Stomach smooth muscle (tissue), 2 donors: ENCODE data around the gene TPCN2.

Experiments
- H3K27ac ChIP-seq: one replicate; pipeline ENCODE4 v1.7.0; 2013; ENCODE audit warnings: mild to moderate bottlenecking, low read length, inconsistent platforms
- H3K27me3 ChIP-seq, 2 donors: one replicate each; pipeline ENCODE4 v1.7.0; 2013; ENCODE audit warnings: low read length in 2 of 2; ENCODE audit not compliant: insufficient read depth in 2 of 2, control insufficient read depth in 1 of 2
- H3K36me3 ChIP-seq, 2 donors: one replicate each; pipeline ENCODE4 v1.7.0; 2013; ENCODE audit warnings: low read length in 2 of 2; ENCODE audit not compliant: control insufficient read depth in 2 of 2, insufficient read depth in 2 of 2
- H3K4me1 ChIP-seq: one replicate; pipeline ENCODE4 v1.7.0; 2013; ENCODE audit warnings: low read length; ENCODE audit not compliant: control insufficient read depth, insufficient read depth
- H3K4me3 ChIP-seq, 2 donors: one replicate each; pipeline ENCODE4 v1.7.0; 2013; ENCODE audit warnings: low read length in 2 of 2
- H3K9ac ChIP-seq, 2 donors: one replicate each; pipeline ENCODE4 v1.7.0; 2013; ENCODE audit warnings: low read length in 2 of 2, mild to moderate bottlenecking in 1 of 2
- H3K9me3 ChIP-seq, 2 donors: one replicate each; pipeline ENCODE4 v1.7.0; 2013; ENCODE audit warnings: low read length in 2 of 2; ENCODE audit not compliant: control insufficient read depth in 2 of 2
- donor health status: healthy.
- donor health status: Pancreatic carcinoma.

The TPCN2 gene

DNA sequence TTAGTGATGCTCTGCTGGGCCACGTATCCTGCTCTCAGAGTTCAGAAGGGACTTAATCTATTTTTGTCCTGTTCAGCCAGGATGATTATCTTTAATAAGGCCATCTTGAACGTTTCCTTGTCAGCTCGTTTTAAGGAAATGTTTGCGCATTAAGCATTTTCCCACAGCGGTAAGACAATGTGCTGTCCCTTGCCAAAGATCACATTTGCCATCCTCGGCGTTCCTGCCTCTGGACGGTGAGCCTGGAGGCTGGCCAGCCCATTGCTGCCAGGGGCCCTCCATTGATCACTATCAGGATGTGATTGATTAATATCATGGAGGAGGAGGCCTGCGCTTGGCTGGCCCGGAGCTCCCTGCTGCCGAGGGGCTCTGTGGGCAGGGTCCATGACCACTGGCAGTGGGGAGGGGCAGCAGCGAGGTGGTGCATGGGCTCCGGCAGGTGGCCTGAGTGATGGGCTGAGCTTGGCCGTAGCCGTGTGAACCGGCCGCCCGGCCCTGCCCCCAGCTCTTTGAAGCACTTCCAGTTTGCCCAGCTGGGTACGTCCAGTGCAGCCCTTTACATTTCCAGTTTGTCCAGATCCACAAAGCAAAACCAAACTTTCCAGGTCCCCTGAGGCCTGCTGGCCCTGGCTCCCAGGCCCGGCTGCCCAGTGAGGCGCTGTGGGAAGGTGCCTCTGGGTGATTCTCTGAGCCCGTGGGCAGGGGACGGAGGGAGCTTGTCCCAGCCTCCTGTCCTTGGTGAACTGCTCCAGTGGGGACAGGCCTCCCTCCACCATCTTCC is 57.5 kb downstream of the TPCN2 start:
- Histone ChIP-seq H3K4me1 (peaks cover 12% of the 10 kb centered on the region), H3K27ac (no peak overlapping the region), H3K36me3 (peaks cover 2 to 3% of the 10 kb centered on the region in 2 donors), H3K27me3 (peaks cover 0 to 2% of the 10 kb centered on the region in 2 donors), H3K9me3 (no peaks in the 10 kb centered on the region), H3K9ac (no peak overlapping the region), H3K4me3 (no peak overlapping the region)

DNA sequence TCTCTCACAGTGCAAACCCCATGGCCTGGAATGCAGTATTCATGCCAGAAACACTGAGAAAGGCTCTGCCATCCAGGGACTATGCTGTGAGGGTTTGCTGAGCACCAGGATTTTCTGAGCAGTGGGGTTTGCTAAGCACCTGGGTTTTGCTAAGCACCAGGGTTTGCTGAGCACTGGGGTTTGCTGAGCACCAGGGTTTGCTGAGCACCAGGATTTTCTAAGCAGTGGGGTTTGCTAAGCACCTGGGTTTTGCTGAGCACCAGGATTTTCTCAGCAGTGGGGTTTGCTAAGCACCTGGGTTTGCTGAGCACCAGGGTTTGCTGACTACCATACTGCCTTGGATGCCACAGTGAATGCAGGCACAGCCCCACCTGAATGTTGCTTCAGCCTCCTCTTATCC is 58.7 kb downstream of the TPCN2 start:
- Histone ChIP-seq H3K9me3 (no peaks in the 10 kb centered on the region), H3K36me3 (peaks cover 2 to 3% of the 10 kb centered on the region in 2 donors), H3K9ac (no peak overlapping the region), H3K27ac (no peak overlapping the region), H3K4me1 (peaks cover 4% of the 10 kb centered on the region), H3K4me3 (no peak overlapping the region), H3K27me3 (peaks cover 0 to 2% of the 10 kb centered on the region in 2 donors)

- Histone ChIP-seq H3K4me3 (no peak overlapping the region), H3K27ac (no peak overlapping the region), H3K9ac (no peak overlapping the region), H3K27me3 (peaks cover 0 to 2% of the 10 kb centered on the region in 2 donors), H3K4me1 (peaks cover 4% of the 10 kb centered on the region), H3K36me3 (peaks cover 2 to 3% of the 10 kb centered on the region in 2 donors), H3K9me3 (no peaks in the 10 kb centered on the region)
Measured at GRCh38 chr11:69108030-69108429, 59.3 kb downstream of the TPCN2 start.

- no peaks in the 10 kb centered on the region for H3K9me3 ChIP-seq
- H3K27me3 ChIP-seq, result peaks cover 0 to 2% of the 10 kb centered on the region in 2 donors
- H3K27ac ChIP-seq, result no peak overlapping the region
- peaks cover 4% of the 10 kb centered on the region for H3K4me1 ChIP-seq
- peaks cover 2 to 3% of the 10 kb centered on the region in 2 donors for H3K36me3 ChIP-seq
- no peak overlapping the region for H3K9ac ChIP-seq
- no peak overlapping the region for H3K4me3 ChIP-seq
Measured at GRCh38 chr11:69108559-69108958, 59.8 kb downstream of the TPCN2 start.

GRCh38 chr11:69109101-69109500 is 60.4 kb downstream of the TPCN2 start:
- H3K27me3 ChIP-seq, result peaks cover 0 to 2% of the 10 kb centered on the region in 2 donors
- H3K36me3 ChIP-seq, result peaks cover 2 to 3% of the 10 kb centered on the region in 2 donors
- no peak overlapping the region for H3K9ac ChIP-seq
- no peak overlapping the region for H3K27ac ChIP-seq
- H3K4me3 ChIP-seq, result no peak overlapping the region
- H3K4me1 ChIP-seq, result peaks cover 4% of the 10 kb centered on the region
- H3K9me3 ChIP-seq, result no peaks in the 10 kb centered on the region

DNA sequence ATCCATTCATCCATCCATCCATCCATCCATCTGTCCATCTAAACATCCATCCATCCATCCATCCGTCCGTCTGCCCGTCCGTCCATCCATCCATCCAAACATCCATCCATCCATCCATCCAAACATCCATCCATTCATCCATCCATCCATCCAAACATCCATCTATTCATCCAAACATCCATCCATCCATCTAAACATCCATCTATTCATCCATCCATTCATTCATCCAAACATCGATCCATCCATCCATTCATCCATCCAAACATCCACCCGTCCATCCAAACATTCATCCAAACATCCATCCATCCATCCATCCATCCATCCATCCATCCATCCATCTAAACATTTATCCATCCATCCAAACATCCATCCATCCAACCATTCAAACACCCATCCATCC is 61.7 kb downstream of the TPCN2 start:
- Histone ChIP-seq H3K9me3 (no peaks in the 10 kb centered on the region), H3K4me1 (peaks cover 4% of the 10 kb centered on the region), H3K27me3 (peaks cover 0 to 2% of the 10 kb centered on the region in 2 donors), H3K9ac (no peak overlapping the region), H3K27ac (no peak overlapping the region), H3K36me3 (peaks cover 2 to 3% of the 10 kb centered on the region in 2 donors), H3K4me3 (no peak overlapping the region)

GRCh38 chr11:69111624-69112542 is 63.2 kb downstream of the TPCN2 start:
- no peaks in the 10 kb centered on the region for H3K9me3 ChIP-seq
- peaks cover 2 to 3% of the 10 kb centered on the region in 2 donors for H3K36me3 ChIP-seq
- H3K4me1 ChIP-seq, result no peaks in the 10 kb centered on the region
- H3K27ac ChIP-seq, result no peak overlapping the region
- peaks cover 0 to 2% of the 10 kb centered on the region in 2 donors for H3K27me3 ChIP-seq
- H3K4me3 ChIP-seq, result no peak overlapping the region
- H3K9ac ChIP-seq, result no peak overlapping the region

- H3K9me3 ChIP-seq, result no peaks in the 10 kb centered on the region
- H3K36me3 ChIP-seq, result peaks cover 2 to 3% of the 10 kb centered on the region in 2 donors
- no peaks in the 10 kb centered on the region for H3K4me1 ChIP-seq
- H3K27ac ChIP-seq, result no peak overlapping the region
- H3K27me3 ChIP-seq, result no peaks in the 10 kb centered on the region
- H3K9ac ChIP-seq, result no peak overlapping the region
- H3K4me3 ChIP-seq, result no peak overlapping the region
Measured at GRCh38 chr11:69113226-69113625, 64.5 kb downstream of the TPCN2 start.

- H3K4me1 ChIP-seq, result no peaks in the 10 kb centered on the region
- no peak overlapping the region for H3K27ac ChIP-seq
- H3K36me3 ChIP-seq, result no peaks in the 10 kb centered on the region
- H3K9me3 ChIP-seq, result no peaks in the 10 kb centered on the region
- no peak overlapping the region for H3K9ac ChIP-seq
- H3K27me3 ChIP-seq, result no peaks in the 10 kb centered on the region
- no peak overlapping the region for H3K4me3 ChIP-seq
Measured at GRCh38 chr11:69113646-69114340, 65.1 kb downstream of the TPCN2 start.

DNA sequence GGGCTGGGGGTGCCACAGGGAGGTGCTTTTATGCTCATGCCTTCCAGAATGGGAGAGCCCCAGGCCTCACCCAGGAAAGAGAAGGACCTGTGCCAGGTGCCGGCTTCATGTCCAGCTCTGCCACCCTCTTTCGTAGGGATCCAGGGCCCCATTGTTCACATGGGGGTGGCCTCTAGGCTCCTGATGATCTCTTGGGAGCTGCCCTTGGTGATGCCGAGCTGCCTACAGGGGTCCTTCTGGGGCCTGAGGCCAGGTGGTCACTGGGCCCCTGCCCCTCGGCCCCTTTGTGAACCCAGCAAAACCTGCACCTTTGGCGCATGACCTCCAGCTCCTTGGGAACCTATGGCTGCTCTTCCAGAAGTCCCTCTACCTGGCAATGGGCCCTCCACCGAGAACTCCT is 65.6 kb downstream of the TPCN2 start:
- H3K27ac ChIP-seq, result no peak overlapping the region
- no peaks in the 10 kb centered on the region for H3K27me3 ChIP-seq
- H3K4me1 ChIP-seq, result no peaks in the 10 kb centered on the region
- H3K9ac ChIP-seq, result no peak overlapping the region
- no peak overlapping the region for H3K4me3 ChIP-seq
- H3K36me3 ChIP-seq, result peaks cover 0 to 4% of the 10 kb centered on the region in 2 donors
- H3K9me3 ChIP-seq, result peaks cover 0 to 3% of the 10 kb centered on the region in 2 donors
